ENCODE data around the gene NLK.
A peak's percentile ranks its signal among the peaks of the same experiment; 100 is the strongest.

The NLK gene

GRCh38 chr17:28038802-28039201 lies 3.7 kb upstream of the NLK start:
- peaks cover 19 to 46% (median 32%) of the 10 kb centered on the region in 4 experiments for H3K4me1 ChIP-seq (ENCODE audit: control extremely low read depth in 1 of 4, control insufficient read depth in 4 of 4, insufficient read depth in 4 of 4, low read length in 3 of 4)
- no peaks in the 10 kb centered on the region for H3K27me3 ChIP-seq (replicated peaks in 2 of 5; ENCODE audit: control insufficient read depth in 4 of 5, insufficient read depth in 5 of 5, low read length in 4 of 5)
- no peaks in the 10 kb centered on the region for H3K9me3 ChIP-seq (ENCODE audit: control extremely low read depth in 1 of 5, control insufficient read depth in 4 of 5, insufficient read depth in 2 of 5, low read depth in 1 of 5, low read length in 4 of 5)
- H3K27ac ChIP-seq (ENCODE audit: insufficient read depth in 1 of 2, low read depth in 1 of 2, low read length in 2 of 2, poor library complexity in 1 of 2, severe bottlenecking in 2 of 2): no peak overlapping the region
- peak in 2 of 3 donors; percentile 30 to 55 for DNase-seq
- ChIA-PET POLR2A (no interaction called here), CTCF (interaction anchor here (1.2 to 2.1 kb wide), 4 partner anchors 8 to 62 kb away, joined by 3 to 6 read pairs (median 3); no protein-coding TSS in a partner anchor)
- WGBS (ENCODE audit: insufficient coverage): no CpG with 5 or more reads among the region's 1 CpG
- H3K36me3 ChIP-seq (ENCODE audit: control insufficient read depth in 4 of 4, insufficient read depth in 4 of 4, low read length in 3 of 4): peaks cover 0 to 4% (median 1%) of the 10 kb centered on the region in 4 experiments
- H3K4me3 ChIP-seq (ENCODE audit: control insufficient read depth in 1 of 7, extremely low read depth in 1 of 7, insufficient read depth in 4 of 7, low read depth in 2 of 7, low read length in 6 of 7): peak overlapping the region in 1 of 7 experiments; percentile 22

GRCh38 chr17:28039251-28039650 lies 3.2 kb upstream of the NLK start:
- Histone ChIP-seq H3K27me3 (replicated peaks in 2 of 5; ENCODE audit: control insufficient read depth in 4 of 5, insufficient read depth in 5 of 5, low read length in 4 of 5) (no peaks in the 10 kb centered on the region), H3K27ac (ENCODE audit: insufficient read depth in 1 of 2, low read depth in 1 of 2, low read length in 2 of 2, poor library complexity in 1 of 2, severe bottlenecking in 2 of 2) (no peak overlapping the region), H3K36me3 (ENCODE audit: control insufficient read depth in 4 of 4, insufficient read depth in 4 of 4, low read length in 3 of 4) (peaks cover 0 to 6% (median 1%) of the 10 kb centered on the region in 4 experiments), H3K9me3 (ENCODE audit: control extremely low read depth in 1 of 5, control insufficient read depth in 4 of 5, insufficient read depth in 2 of 5, low read depth in 1 of 5, low read length in 4 of 5) (no peaks in the 10 kb centered on the region), H3K4me3 (ENCODE audit: control insufficient read depth in 1 of 7, extremely low read depth in 1 of 7, insufficient read depth in 4 of 7, low read depth in 2 of 7, low read length in 6 of 7) (peak overlapping the region in 2 of 7 experiments; percentile 39 to 42), H3K4me1 (ENCODE audit: control extremely low read depth in 1 of 4, control insufficient read depth in 4 of 4, insufficient read depth in 4 of 4, low read length in 3 of 4) (peaks cover 22 to 46% (median 34%) of the 10 kb centered on the region in 4 experiments)
- ChIA-PET CTCF (interaction anchor here (2.1 kb wide), 1 partner anchor 9 kb away, joined by 6 read pairs; no protein-coding TSS in a partner anchor), POLR2A (no interaction called here)
- 0% methylated on average over 3 of the region's 3 CpGs for WGBS (ENCODE audit: insufficient coverage)
- DNase-seq: peak; percentile 66 to 85 (median 71)

DNA sequence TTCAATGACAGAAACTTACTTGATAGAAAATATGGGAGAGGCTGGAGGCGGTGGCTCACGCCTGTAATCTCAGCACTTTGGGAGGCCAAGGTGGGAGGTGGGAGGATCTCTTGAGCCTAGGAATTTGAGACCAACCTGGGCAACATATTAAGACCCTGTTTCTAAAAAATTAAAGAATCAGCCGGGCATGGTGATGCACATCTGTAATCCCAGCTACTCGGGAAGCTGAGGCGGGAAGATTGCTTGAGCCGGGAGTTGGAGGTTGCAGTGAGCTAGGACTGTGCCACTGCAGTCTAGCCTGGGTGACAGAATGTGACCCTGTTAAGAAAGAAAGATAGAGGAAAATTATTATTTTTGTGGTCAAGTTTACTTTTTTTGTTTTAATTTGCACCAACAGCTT lies 2.1 kb upstream of the NLK start:
- no peaks in the 10 kb centered on the region for H3K9me3 ChIP-seq (ENCODE audit: control extremely low read depth in 1 of 5, control insufficient read depth in 4 of 5, insufficient read depth in 2 of 5, low read depth in 1 of 5, low read length in 4 of 5)
- CTCF ChIA-PET: interaction anchor here (0.6 to 1.2 kb wide), 3 partner anchors 10 to 147 kb away, joined by 3 to 4 read pairs (median 3); partner anchors contain the start of gene LYRM9
- peaks cover 29 to 53% (median 41%) of the 10 kb centered on the region in 4 experiments for H3K4me1 ChIP-seq (ENCODE audit: control extremely low read depth in 1 of 4, control insufficient read depth in 4 of 4, insufficient read depth in 4 of 4, low read length in 3 of 4)
- peak overlapping the region in 5 of 7 experiments; percentile 13 to 92 (median 82) for H3K4me3 ChIP-seq (ENCODE audit: control insufficient read depth in 1 of 7, extremely low read depth in 1 of 7, insufficient read depth in 4 of 7, low read depth in 2 of 7, low read length in 6 of 7)
- WGBS (ENCODE audit: insufficient coverage): 99% methylated on average over 5 of the region's 6 CpGs
- POLR2A ChIA-PET: no interaction called here
- H3K27ac ChIP-seq (ENCODE audit: insufficient read depth in 1 of 2, low read depth in 1 of 2, low read length in 2 of 2, poor library complexity in 1 of 2, severe bottlenecking in 2 of 2): no peak overlapping the region
- DNase-seq: no peak
- peaks cover 0 to 10% (median 1%) of the 10 kb centered on the region in 4 experiments for H3K36me3 ChIP-seq (ENCODE audit: control insufficient read depth in 4 of 4, insufficient read depth in 4 of 4, low read length in 3 of 4)
- no peaks in the 10 kb centered on the region for H3K27me3 ChIP-seq (replicated peaks in 2 of 5; ENCODE audit: control insufficient read depth in 4 of 5, insufficient read depth in 5 of 5, low read length in 4 of 5)

DNA sequence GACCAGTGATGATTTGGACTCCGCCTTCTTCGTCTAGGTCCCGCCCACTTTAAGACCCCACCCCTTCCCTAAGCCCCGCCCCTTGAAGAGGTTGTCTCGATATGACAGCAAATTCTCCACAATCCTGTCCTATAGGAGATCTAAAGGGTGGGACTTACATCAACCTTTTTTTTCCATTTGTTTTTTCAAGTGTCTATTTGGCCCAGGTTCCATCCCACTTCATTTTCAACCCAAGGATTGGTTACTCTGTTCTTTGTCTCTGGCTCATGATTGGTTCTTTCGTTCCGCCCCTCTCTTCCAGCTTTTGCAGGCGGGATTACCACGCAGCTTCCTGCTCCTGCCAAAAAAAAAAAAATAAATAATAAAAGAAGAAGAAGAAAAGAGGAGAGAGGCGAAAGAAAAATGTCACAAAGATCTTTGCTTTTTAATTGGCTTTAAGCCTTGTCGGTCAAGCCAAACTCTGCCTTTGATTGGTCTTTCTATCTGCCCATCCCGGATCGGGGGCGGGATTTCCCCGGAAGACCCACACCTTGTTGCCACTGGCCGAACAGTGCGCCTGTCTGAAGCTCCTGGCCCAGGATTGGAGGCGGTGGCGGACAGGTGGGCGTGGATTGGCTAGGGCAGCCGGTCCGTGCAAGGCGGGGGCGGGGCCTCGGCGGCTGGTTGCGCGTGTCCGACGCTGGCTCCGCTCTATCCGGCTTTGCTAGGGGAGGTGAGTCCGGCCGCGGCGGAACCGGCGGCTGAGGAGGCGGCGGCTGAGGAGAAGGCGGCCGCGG lies 1.2 kb upstream of the NLK start:
- H3K4me3 ChIP-seq (ENCODE audit: control insufficient read depth in 1 of 7, extremely low read depth in 1 of 7, insufficient read depth in 4 of 7, low read depth in 2 of 7, low read length in 6 of 7): peak overlapping the region; percentile 21 to 92 (median 82)
- H3K36me3 ChIP-seq (ENCODE audit: control insufficient read depth in 4 of 4, insufficient read depth in 4 of 4, low read length in 3 of 4): peaks cover 0 to 10% (median 1%) of the 10 kb centered on the region in 4 experiments
- CTCF ChIA-PET: interaction anchor here (0.7 to 1.2 kb wide), 3 partner anchors 11 to 148 kb away, joined by 3 to 4 read pairs (median 3); partner anchors contain the start of gene LYRM9
- H3K27me3 ChIP-seq (replicated peaks in 2 of 5; ENCODE audit: control insufficient read depth in 4 of 5, insufficient read depth in 5 of 5, low read length in 4 of 5): no peaks in the 10 kb centered on the region
- under 1% methylated on average over 34 of the region's 43 CpGs for WGBS (ENCODE audit: insufficient coverage)
- peaks cover 32 to 62% (median 45%) of the 10 kb centered on the region in 4 experiments for H3K4me1 ChIP-seq (ENCODE audit: control extremely low read depth in 1 of 4, control insufficient read depth in 4 of 4, insufficient read depth in 4 of 4, low read length in 3 of 4)
- peak; percentile 99 to 100 (median 100) for DNase-seq
- no peaks in the 10 kb centered on the region for H3K9me3 ChIP-seq (ENCODE audit: control extremely low read depth in 1 of 5, control insufficient read depth in 4 of 5, insufficient read depth in 2 of 5, low read depth in 1 of 5, low read length in 4 of 5)
- peak overlapping the region in 1 of 2 experiments; percentile 81 for H3K27ac ChIP-seq (ENCODE audit: insufficient read depth in 1 of 2, low read depth in 1 of 2, low read length in 2 of 2, poor library complexity in 1 of 2, severe bottlenecking in 2 of 2)
- POLR2A ChIA-PET: interaction anchor here (0.7 to 0.8 kb wide), 4 partner anchors 11 to 351 kb away, joined by 3 to 5 read pairs (median 4); no protein-coding TSS in a partner anchor

- ChIA-PET POLR2A (interaction anchor here (0.7 kb wide), 1 partner anchor 24 kb away, joined by 3 read pairs; no protein-coding TSS in a partner anchor), CTCF (interaction anchor here (0.7 to 1.3 kb wide), 3 partner anchors 29 to 82 kb away, joined by 3 read pairs; no protein-coding TSS in a partner anchor)
- no peak for DNase-seq
- Histone ChIP-seq H3K36me3 (ENCODE audit: control insufficient read depth in 4 of 4, insufficient read depth in 4 of 4, low read length in 3 of 4) (peaks cover 0 to 10% (median 1%) of the 10 kb centered on the region in 4 experiments), H3K27ac (ENCODE audit: insufficient read depth in 1 of 2, low read depth in 1 of 2, low read length in 2 of 2, poor library complexity in 1 of 2, severe bottlenecking in 2 of 2) (peak overlapping the region; percentile 72 to 81), H3K9me3 (ENCODE audit: control extremely low read depth in 1 of 5, control insufficient read depth in 4 of 5, insufficient read depth in 2 of 5, low read depth in 1 of 5, low read length in 4 of 5) (no peaks in the 10 kb centered on the region), H3K4me3 (ENCODE audit: control insufficient read depth in 1 of 7, extremely low read depth in 1 of 7, insufficient read depth in 4 of 7, low read depth in 2 of 7, low read length in 6 of 7) (peak overlapping the region; percentile 80 to 92 (median 82)), H3K4me1 (ENCODE audit: control extremely low read depth in 1 of 4, control insufficient read depth in 4 of 4, insufficient read depth in 4 of 4, low read length in 3 of 4) (peaks cover 32 to 69% (median 50%) of the 10 kb centered on the region in 4 experiments), H3K27me3 (replicated peaks in 2 of 5; ENCODE audit: control insufficient read depth in 4 of 5, insufficient read depth in 5 of 5, low read length in 4 of 5) (no peaks in the 10 kb centered on the region)
- 0% methylated on average over 14 of the region's 34 CpGs for WGBS (ENCODE audit: insufficient coverage)
Measured at GRCh38 chr17:28041844-28042656, 427 bp upstream of the NLK start.

DNA sequence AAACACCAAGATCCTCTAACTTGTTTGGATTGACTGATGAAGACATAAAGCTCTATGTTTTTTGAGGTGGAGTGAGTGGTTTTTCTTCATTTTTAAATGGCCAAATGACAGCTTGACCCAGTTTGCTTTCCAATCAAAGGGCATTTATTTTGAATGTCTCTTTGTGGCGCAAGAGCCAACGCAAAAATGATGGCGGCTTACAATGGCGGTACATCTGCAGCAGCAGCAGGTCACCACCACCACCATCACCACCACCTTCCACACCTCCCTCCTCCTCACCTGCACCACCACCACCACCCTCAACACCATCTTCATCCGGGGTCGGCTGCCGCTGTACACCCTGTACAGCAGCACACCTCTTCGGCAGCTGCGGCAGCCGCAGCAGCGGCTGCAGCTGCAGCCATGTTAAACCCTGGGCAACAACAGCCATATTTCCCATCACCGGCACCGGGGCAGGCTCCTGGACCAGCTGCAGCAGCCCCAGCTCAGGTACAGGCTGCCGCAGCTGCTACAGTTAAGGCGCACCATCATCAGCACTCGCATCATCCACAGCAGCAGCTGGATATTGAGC lies 329 bp downstream of the NLK start:
- DNase-seq: no peak
- H3K9me3 ChIP-seq (ENCODE audit: control extremely low read depth in 1 of 5, control insufficient read depth in 4 of 5, insufficient read depth in 2 of 5, low read depth in 1 of 5, low read length in 4 of 5): no peaks in the 10 kb centered on the region
- ChIA-PET POLR2A (no interaction called here), CTCF (interaction anchor here (1.0 to 1.6 kb wide), 4 partner anchors 9 to 63 kb away, joined by 3 to 4 read pairs (median 3); no protein-coding TSS in a partner anchor)
- 98% methylated on average over 9 of the region's 16 CpGs for WGBS (ENCODE audit: insufficient coverage)
- H3K27me3 ChIP-seq (replicated peaks in 2 of 5; ENCODE audit: control insufficient read depth in 4 of 5, insufficient read depth in 5 of 5, low read length in 4 of 5): no peaks in the 10 kb centered on the region
- peaks cover 0 to 10% (median 1%) of the 10 kb centered on the region in 4 experiments for H3K36me3 ChIP-seq (ENCODE audit: control insufficient read depth in 4 of 4, insufficient read depth in 4 of 4, low read length in 3 of 4)
- peak overlapping the region in 6 of 7 experiments; percentile 81 to 92 (median 84) for H3K4me3 ChIP-seq (ENCODE audit: control insufficient read depth in 1 of 7, extremely low read depth in 1 of 7, insufficient read depth in 4 of 7, low read depth in 2 of 7, low read length in 6 of 7)
- peak overlapping the region in 1 of 2 experiments; percentile 81 for H3K27ac ChIP-seq (ENCODE audit: insufficient read depth in 1 of 2, low read depth in 1 of 2, low read length in 2 of 2, poor library complexity in 1 of 2, severe bottlenecking in 2 of 2)
- peaks cover 32 to 71% (median 51%) of the 10 kb centered on the region in 4 experiments for H3K4me1 ChIP-seq (ENCODE audit: control extremely low read depth in 1 of 4, control insufficient read depth in 4 of 4, insufficient read depth in 4 of 4, low read length in 3 of 4)

All from common myeloid progenitor, CD34-positive (primary cell).